Subcutaneous abdominal adipose tissue (tissue), 5 donors: ENCODE results near the gene KRIT1.

ENCODE experiments used
- H3K27ac ChIP-seq: one replicate; pipeline ENCODE4 v1.7.0; 2013; ENCODE audit warnings: low read depth, mild to moderate bottlenecking, inconsistent platforms, low read length, moderate library complexity
- H3K27me3 ChIP-seq, 5 donors: one replicate each; pipeline ENCODE4 v1.7.0; 2013; ENCODE audit warnings: low read length in 5 of 5, inconsistent platforms in 1 of 5; ENCODE audit not compliant: control insufficient read depth in 5 of 5, insufficient read depth in 4 of 5
- H3K36me3 ChIP-seq, 5 donors: one replicate each; pipeline ENCODE4 v1.7.0; 2013; ENCODE audit warnings: low read length in 5 of 5; ENCODE audit not compliant: control insufficient read depth in 5 of 5, insufficient read depth in 5 of 5
- H3K4me1 ChIP-seq, 5 donors: one replicate each; pipeline ENCODE4 v1.7.0; 2013; ENCODE audit warnings: low read length in 5 of 5, mild to moderate bottlenecking in 3 of 5, moderate library complexity in 1 of 5; ENCODE audit not compliant: control insufficient read depth in 5 of 5, insufficient read depth in 5 of 5
- H3K4me3 ChIP-seq, 5 donors: one replicate each; pipeline ENCODE4 v1.7.0; 2013; ENCODE audit warnings: low read length in 5 of 5, low read depth in 1 of 5
- H3K9ac ChIP-seq, 5 donors: one replicate each; pipeline ENCODE4 v1.7.0; 2013; ENCODE audit warnings: low read length in 5 of 5, mild to moderate bottlenecking in 4 of 5, moderate library complexity in 3 of 5
- H3K9me3 ChIP-seq, 5 donors: one replicate each; pipeline ENCODE4 v1.7.0; 2013; ENCODE audit warnings: low read length in 5 of 5; ENCODE audit not compliant: control insufficient read depth in 5 of 5
- donor health status: healthy.
- donor health status: healthy.
- donor health status: healthy.
- donor health status: healthy.
- donor health status: healthy.

Gene KRIT1

DNA sequence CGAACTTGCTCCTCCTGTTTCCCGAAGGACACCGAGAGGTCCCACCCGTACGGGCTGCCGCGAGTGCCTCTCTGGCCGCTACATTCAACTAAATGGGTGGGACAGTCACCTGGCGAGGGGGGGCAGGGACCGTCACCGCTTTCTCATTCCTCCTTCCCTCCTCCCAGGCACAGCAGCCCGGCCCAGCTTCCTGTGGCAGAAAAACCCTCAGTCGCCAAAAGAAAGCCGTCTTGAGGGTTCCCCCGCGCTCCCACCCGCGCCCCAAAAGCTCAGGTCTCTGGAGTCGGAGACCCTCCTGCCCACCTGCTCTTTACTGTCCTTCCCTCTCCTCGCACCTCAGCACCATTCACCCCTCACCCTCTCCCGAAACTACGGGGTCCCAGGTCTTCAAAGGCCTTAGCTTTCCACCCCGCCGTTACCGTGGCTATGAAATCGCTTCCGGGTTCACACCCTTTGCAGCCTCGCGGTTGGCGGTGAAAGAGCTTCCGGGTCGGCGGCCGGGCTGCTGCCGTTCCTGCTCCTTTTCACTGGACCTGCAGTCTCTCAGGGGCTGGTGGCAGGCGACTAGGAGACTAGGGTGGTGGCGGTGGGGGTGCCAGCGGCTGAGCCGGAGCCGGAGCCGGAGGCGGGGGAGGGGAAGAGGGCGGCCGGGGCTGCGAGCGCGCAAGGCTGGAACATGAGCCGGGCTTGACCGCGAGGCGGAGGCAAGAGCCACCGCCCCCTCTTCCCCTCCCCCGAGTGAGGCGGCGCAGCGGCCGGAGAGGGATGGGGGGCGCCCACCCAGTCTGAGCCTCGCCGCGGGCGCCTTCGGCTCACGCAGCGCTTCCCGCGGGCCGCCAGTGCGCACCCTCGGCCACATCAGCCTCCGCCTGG is at the start of gene KRIT1, which contains the start of gene ANKIB1:
Gene KRIT1 (minus strand): TSS at position 428 of the 873 bp plus-strand sequence. CDS start 3,779 bp downstream, outside the sequence.
Gene ANKIB1 (plus strand): TSS at position 488 of the 873 bp plus-strand sequence. CDS start 49,005 bp downstream, outside the sequence.
- Histone ChIP-seq H3K9ac (peak within 1 kb of the TSS; percentile 91 to 99 (median 95)), H3K9me3 (no peaks in the 10 kb centered on the region), H3K4me1 (peaks cover 0 to 36% (median 35%) of the 10 kb centered on the region in 5 donors), H3K27me3 (no peaks in the 10 kb centered on the region), H3K27ac (peak within 1 kb of the TSS; percentile 97), H3K36me3 (peaks cover 2 to 8% (median 6%) of the 10 kb centered on the region in 5 donors), H3K4me3 (peak within 1 kb of the TSS; percentile 85 to 97 (median 96))

DNA sequence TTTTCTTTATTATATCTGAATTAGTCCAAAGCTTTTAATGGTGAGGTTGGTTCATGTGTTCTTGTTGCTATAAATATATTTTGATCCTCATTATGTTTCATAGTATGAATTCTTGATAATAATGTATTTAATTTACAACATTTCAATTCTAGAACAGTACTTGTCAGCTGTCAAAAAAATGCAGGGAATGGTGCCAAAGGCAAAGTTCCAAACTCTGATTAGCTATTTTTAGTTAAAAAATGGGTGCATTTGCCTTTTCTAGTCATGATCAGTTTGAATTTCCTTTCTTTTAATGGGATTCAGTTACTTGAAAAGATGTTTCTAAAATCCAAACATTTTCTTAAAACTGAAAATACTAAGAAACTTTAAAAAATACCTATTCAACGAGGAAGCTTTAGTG is 49.7 kb upstream of the KRIT1 start:
- Histone ChIP-seq H3K27me3 (no peaks in the 10 kb centered on the region), H3K4me3 (no peak overlapping the region), H3K36me3 (peaks cover 0 to 5% (median 0%) of the 10 kb centered on the region in 5 donors), H3K9ac (peak overlapping the region in 1 of 5 donors; percentile 4), H3K4me1 (peaks cover 0 to 25% (median 10%) of the 10 kb centered on the region in 5 donors), H3K9me3 (no peaks in the 10 kb centered on the region), H3K27ac (no peak overlapping the region)

DNA sequence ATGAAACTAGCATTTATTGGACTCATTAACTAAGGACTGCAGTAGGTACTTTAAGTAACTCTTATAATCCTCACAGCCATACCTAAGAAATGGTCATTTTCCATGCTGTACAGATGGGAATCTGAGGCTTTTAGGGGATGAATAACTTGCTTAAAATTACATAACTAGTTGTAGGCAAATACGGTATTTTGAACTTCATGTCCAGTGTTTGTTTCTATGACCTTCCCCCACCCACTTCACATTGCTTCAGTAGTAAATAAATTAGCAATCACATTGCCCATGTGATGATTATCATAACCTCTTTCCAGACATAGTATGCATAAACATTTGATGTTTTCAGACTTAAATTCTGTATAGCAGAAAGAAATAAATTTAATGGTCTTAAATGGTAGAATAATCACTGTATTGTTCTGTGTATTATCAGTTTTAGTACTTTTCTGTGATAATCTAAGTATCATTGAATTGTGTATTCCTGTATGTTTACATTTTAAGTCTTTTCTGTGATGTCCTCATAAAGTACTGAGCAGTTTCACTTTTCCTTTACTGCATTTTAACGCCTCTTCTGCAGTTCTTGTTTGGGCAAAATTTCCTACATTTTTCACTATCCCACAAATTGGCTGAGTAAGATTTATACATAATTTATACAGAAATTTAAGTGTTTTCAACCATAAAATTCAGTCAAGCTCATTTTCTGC is 48.3 kb upstream of the KRIT1 start:
- H3K4me3 ChIP-seq: peak overlapping the region in 3 of 5 donors; percentile 40 to 52 (median 42)
- peaks cover 0 to 25% (median 10%) of the 10 kb centered on the region in 5 donors for H3K4me1 ChIP-seq
- no peak overlapping the region for H3K27ac ChIP-seq
- no peaks in the 10 kb centered on the region for H3K27me3 ChIP-seq
- no peaks in the 10 kb centered on the region for H3K9me3 ChIP-seq
- peaks cover 0 to 4% (median 0%) of the 10 kb centered on the region in 5 donors for H3K36me3 ChIP-seq
- H3K9ac ChIP-seq: peak overlapping the region in 3 of 5 donors; percentile 40 to 71 (median 62)

- Histone ChIP-seq H3K9ac (peak overlapping the region in 1 of 5 donors; percentile 39), H3K27me3 (no peaks in the 10 kb centered on the region), H3K36me3 (peaks cover 0 to 4% (median 0%) of the 10 kb centered on the region in 5 donors), H3K4me3 (no peak overlapping the region), H3K9me3 (no peaks in the 10 kb centered on the region), H3K4me1 (peaks cover 0 to 25% (median 10%) of the 10 kb centered on the region in 5 donors), H3K27ac (no peak overlapping the region)
Measured at GRCh38 chr7:92292981-92293380, 47.3 kb upstream of the KRIT1 start.

- Histone ChIP-seq H3K27ac (no peak overlapping the region), H3K27me3 (no peaks in the 10 kb centered on the region), H3K4me1 (peaks cover 0 to 12% (median 8%) of the 10 kb centered on the region in 5 donors), H3K9ac (no peak overlapping the region), H3K36me3 (no peaks in the 10 kb centered on the region), H3K4me3 (no peak overlapping the region), H3K9me3 (no peaks in the 10 kb centered on the region)
Measured at GRCh38 chr7:92289321-92289720, 43.6 kb upstream of the KRIT1 start.

DNA sequence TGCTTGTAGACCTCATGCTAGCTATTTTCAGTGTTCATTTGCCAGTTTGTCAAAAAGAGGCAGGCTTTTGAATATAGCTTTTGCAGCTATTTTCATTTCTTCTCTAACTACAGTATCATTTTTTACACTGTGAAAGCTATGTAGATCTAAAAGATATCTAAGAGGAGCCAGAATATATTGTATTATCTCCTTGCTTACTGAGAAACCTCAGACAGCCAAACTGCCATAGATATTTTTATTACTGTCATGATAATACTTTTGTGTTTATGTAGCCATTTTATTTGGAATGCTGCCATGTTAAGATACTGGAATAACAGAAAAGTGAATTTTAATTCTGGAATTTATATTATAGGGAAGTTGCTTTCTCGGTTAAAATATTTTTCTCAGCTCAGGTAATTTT is 37.2 kb upstream of the KRIT1 start:
- Histone ChIP-seq H3K4me3 (no peak overlapping the region), H3K27ac (no peak overlapping the region), H3K9me3 (no peaks in the 10 kb centered on the region), H3K27me3 (no peaks in the 10 kb centered on the region), H3K4me1 (peaks cover 0 to 8% (median 3%) of the 10 kb centered on the region in 5 donors), H3K36me3 (no peaks in the 10 kb centered on the region), H3K9ac (no peak overlapping the region)

GRCh38 chr7:92282221-92282814 is 36.6 kb upstream of the KRIT1 start:
- Histone ChIP-seq H3K27me3 (no peaks in the 10 kb centered on the region), H3K9ac (no peak overlapping the region), H3K4me1 (peaks cover 0 to 8% (median 3%) of the 10 kb centered on the region in 5 donors), H3K27ac (no peak overlapping the region), H3K4me3 (no peak overlapping the region), H3K36me3 (no peaks in the 10 kb centered on the region), H3K9me3 (no peaks in the 10 kb centered on the region)

DNA sequence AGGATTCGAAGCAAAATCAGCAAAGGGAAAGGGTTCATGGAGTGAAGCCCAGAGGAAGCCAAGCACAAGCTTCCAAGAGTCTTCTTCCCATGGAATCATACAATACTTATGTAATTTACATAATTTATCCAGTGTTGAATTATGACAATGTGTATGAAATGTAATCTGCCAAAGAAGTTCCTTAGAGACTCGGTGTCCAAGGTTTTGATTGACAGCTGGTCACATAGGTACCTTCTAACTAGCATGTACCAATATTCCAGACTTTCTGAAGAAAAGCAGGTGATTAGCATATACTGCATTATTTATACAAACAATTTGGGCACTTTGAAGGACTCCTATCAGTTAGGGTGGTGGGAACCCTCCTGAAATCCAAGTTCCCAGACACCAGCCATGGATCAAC is 35.3 kb upstream of the KRIT1 start:
- H3K4me1 ChIP-seq: peaks cover 0 to 8% (median 3%) of the 10 kb centered on the region in 5 donors
- no peaks in the 10 kb centered on the region for H3K9me3 ChIP-seq
- H3K9ac ChIP-seq: no peak overlapping the region
- no peak overlapping the region for H3K27ac ChIP-seq
- no peak overlapping the region for H3K4me3 ChIP-seq
- H3K36me3 ChIP-seq: no peaks in the 10 kb centered on the region
- H3K27me3 ChIP-seq: no peaks in the 10 kb centered on the region

GRCh38 chr7:92279396-92280031 is 33.8 kb upstream of the KRIT1 start:
- Histone ChIP-seq H3K4me3 (no peak overlapping the region), H3K36me3 (no peaks in the 10 kb centered on the region), H3K4me1 (peaks cover 0 to 8% (median 3%) of the 10 kb centered on the region in 5 donors), H3K9me3 (no peaks in the 10 kb centered on the region), H3K27me3 (no peaks in the 10 kb centered on the region), H3K27ac (no peak overlapping the region), H3K9ac (peak overlapping the region in 1 of 5 donors; percentile 32)
